Astrocyte of the spinal cord (primary cell): ENCODE measurements around the gene RECQL.
"Not testable (repeated sequence)": the region's sequence is repeated elsewhere in the genome, so short reads cannot be mapped to it uniquely, and the experiment has no call there.

Source experiments
- DNase-seq: peaks from one replicate; pipeline ENCODE4 v3.0.0; 2011; ENCODE audit warnings: low read depth, low spot score
- H3K4me3 ChIP-seq: 2 replicates; pipeline ENCODE4 v1.5.1; 2011; ENCODE audit warnings: low read depth, mild to moderate bottlenecking, low read length, moderate library complexity
- CTCF ChIP-seq: IDR thresholded peaks from 2 replicates; pipeline ENCODE4 v1.5.1; 2012; ENCODE audit warnings: low read depth, mild to moderate bottlenecking, low read length, inconsistent platforms
- in situ Hi-C: cut with HindIII; loops from 2 replicates; pipeline ENCODE4 v1.10.0; 2017; ENCODE audit warnings: low sequenced_read_pairs

Gene RECQL

GRCh38 chr12:21471294-21471693 is 30.1 kb downstream of the RECQL start:
- TF ChIP-seq CTCF: no peak
- H3K4me3 ChIP-seq: no peak overlapping the region
- DNase-seq: no peak
- in situ Hi-C loops: no loop called here

- H3K4me3 ChIP-seq, DNase-seq, in situ Hi-C loops: not testable (repeated sequence)
Observed at GRCh38 chr12:21467334-21467733, 34.1 kb downstream of the RECQL start.

- H3K4me3 ChIP-seq: no peak overlapping the region
- DNase-seq: no peak
- no peak for TF ChIP-seq CTCF
- in situ Hi-C loops: no loop called here
Observed at GRCh38 chr12:21459474-21459873, 42.0 kb downstream of the RECQL start.

- no peak for DNase-seq
- no peak overlapping the region for H3K4me3 ChIP-seq
- in situ Hi-C loops: no loop called here
- no peak for TF ChIP-seq CTCF
Observed at GRCh38 chr12:21456291-21456780, 45.1 kb downstream of the RECQL start.

GRCh38 chr12:21453312-21453852 is 48.1 kb downstream of the RECQL start:
- no peak for DNase-seq
- no peak for TF ChIP-seq CTCF
- H3K4me3 ChIP-seq: no peak overlapping the region
- in situ Hi-C loops: no loop called here

GRCh38 chr12:21451529-21451928 is 49.9 kb downstream of the RECQL start:
- peak; percentile 56 for DNase-seq
- no peak overlapping the region for H3K4me3 ChIP-seq
- peak; percentile 23 for TF ChIP-seq CTCF
- in situ Hi-C loops: no loop called here

GRCh38 chr12:21444193-21445146 is 57.0 kb downstream of the RECQL start:
- DNase-seq: no peak
- no peak overlapping the region for H3K4me3 ChIP-seq
- TF ChIP-seq CTCF: no peak
- in situ Hi-C loops: no loop called here
